PC-3 (cell line): ENCODE results near the gene CAMK4. TPM values are rescaled to one million over a fixed set of nuclear protein-coding genes. Genes with fewer than 3 reads are reported as not detected.
"Not testable (repeated sequence)": the region's sequence is repeated elsewhere in the genome, so short reads cannot be mapped to it uniquely, and the experiment has no call there.

Experiments
- ATAC-seq: fragments of 200-7000 bp; cut with Tn5 transposase; 2 replicates; pipeline ENCODE4 v1.9.1; 2020; ENCODE audit warnings: mild to moderate bottlenecking, moderate library complexity
- BruUV-seq: library from RNA; stranded (reverse); fragments of 400-500 nt; replicated peaks from 2 replicates; lab custom pipeline; 2021; lab: Mats Ljungman, UMichigan
- CTCF ChIA-PET: fragments of 300-600 bp; sonication (Branson Sonifier 250); formaldehyde crosslinking; loops from one replicate; lab custom pipeline; 2022; ENCODE audit warnings: antibody characterized with exemption; lab: Charles Lee
- POLR2A ChIA-PET: fragments of 300-600 bp; sonication (Branson Sonifier 250); formaldehyde crosslinking; loops from one replicate; lab custom pipeline; 2022; ENCODE audit warnings: antibody characterized with exemption; ENCODE audit not compliant: unreplicated experiment; lab: Charles Lee
- DNase-seq: peaks from one replicate; pipeline ENCODE4 v3.0.0-alpha.2; 2015
- H2AFZ ChIP-seq: fragments of 300-600 bp; sonication (generic); 2 replicates; pipeline ENCODE4 v1.6.0; 2016; ENCODE audit warnings: antibody characterized with exemption, low read length
- H3F3A ChIP-seq: fragments of 300-600 bp; sonication (generic); one replicate; pipeline ENCODE4 v1.6.0; 2017; ENCODE audit warnings: antibody characterized with exemption, low read length, control low read depth, mild to moderate bottlenecking; ENCODE audit not compliant: unreplicated experiment
- H3K27ac ChIP-seq: fragments of 300-600 bp; sonication (generic); 2 replicates; pipeline ENCODE4 v1.5.1; 2016; ENCODE audit warnings: mild to moderate bottlenecking, low read length
- H3K27me3 ChIP-seq: fragments of 300-600 bp; sonication (generic); 2 replicates; pipeline ENCODE4 v1.6.1; 2016; ENCODE audit warnings: low read length, mixed read lengths
- H3K36me3 ChIP-seq: fragments of 300-600 bp; sonication (generic); 2 replicates; pipeline ENCODE4 v1.6.1; 2016; ENCODE audit warnings: low read depth, mixed run types, low read length, mixed read lengths
- H3K4me1 ChIP-seq: fragments of 300-600 bp; sonication (generic); 2 replicates; pipeline ENCODE4 v1.5.1; 2016; ENCODE audit warnings: low read length; ENCODE audit not compliant: insufficient read depth
- H3K4me2 ChIP-seq: fragments of 300-600 bp; sonication (generic); 2 replicates; pipeline ENCODE4 v1.6.0; 2016; ENCODE audit warnings: low read length
- H3K4me3 ChIP-seq: fragments of 300-600 bp; sonication (generic); 2 replicates; pipeline ENCODE4 v1.5.1; 2016; ENCODE audit warnings: mild to moderate bottlenecking, low read length, mixed read lengths
- H3K79me2 ChIP-seq: fragments of 300-600 bp; sonication (generic); 2 replicates; pipeline ENCODE4 v1.6.1; 2017; ENCODE audit warnings: low read length, mixed read lengths
- H3K9ac ChIP-seq: fragments of 300-600 bp; sonication (generic); 2 replicates; pipeline ENCODE4 v1.6.0; 2016; ENCODE audit warnings: mild to moderate bottlenecking, low read length
- H3K9me2 ChIP-seq: fragments of 300-600 bp; sonication (generic); replicated peaks from 2 replicates; pipeline ENCODE4 v1.6.1; 2016; ENCODE audit warnings: mixed run types, low read length, mixed read lengths
- H3K9me3 ChIP-seq: fragments of 300-600 bp; sonication (generic); 2 replicates; pipeline ENCODE4 v1.6.1; 2016; ENCODE audit warnings: low read length, mixed read lengths
- H4K20me1 ChIP-seq: fragments of 300-600 bp; sonication (generic); 2 replicates; pipeline ENCODE4 v1.6.1; 2016; ENCODE audit warnings: low read length, mixed read lengths
- EZH2 ChIP-seq: fragments of 300-600 bp; sonication (generic); IDR thresholded peaks from one replicate; pipeline ENCODE4 v1.6.1; 2017; ENCODE audit warnings: antibody characterized with exemption, mild to moderate bottlenecking, low read length; ENCODE audit not compliant: unreplicated experiment
- EZH2phosphoT487 ChIP-seq: fragments of 300-600 bp; sonication (generic); IDR thresholded peaks from 2 replicates; pipeline ENCODE4 v1.6.1; 2018; ENCODE audit warnings: mild to moderate bottlenecking, antibody characterized with exemption, low read length, borderline replicate concordance
- intact Hi-C: fragments of 100-400 bp; cut with micrococcal nuclease; formaldehyde crosslinking; loops from 2 replicates; pipeline ENCODE4 v1.9.0; 2023
- total RNA-seq: library from RNA; depleted of rRNA; stranded (reverse); fragments of >200 nt; gene quantifications from 2 replicates; pipeline ENCODE4 v1.2.3, GENCODE V29; 2014
- TF ChIP-seq, protein P1 (sequence below): fragments of 300-600 bp; sonication (generic); conservative IDR thresholded peaks from 2 replicates; pipeline ENCODE4 v1.5.1; 2017; ENCODE audit warnings: antibody characterized with exemption, low read depth, mild to moderate bottlenecking, low read length

The CAMK4 gene
- total RNA-seq, 1 experiment from 2014 or later = 0.55 TPM

DNA sequence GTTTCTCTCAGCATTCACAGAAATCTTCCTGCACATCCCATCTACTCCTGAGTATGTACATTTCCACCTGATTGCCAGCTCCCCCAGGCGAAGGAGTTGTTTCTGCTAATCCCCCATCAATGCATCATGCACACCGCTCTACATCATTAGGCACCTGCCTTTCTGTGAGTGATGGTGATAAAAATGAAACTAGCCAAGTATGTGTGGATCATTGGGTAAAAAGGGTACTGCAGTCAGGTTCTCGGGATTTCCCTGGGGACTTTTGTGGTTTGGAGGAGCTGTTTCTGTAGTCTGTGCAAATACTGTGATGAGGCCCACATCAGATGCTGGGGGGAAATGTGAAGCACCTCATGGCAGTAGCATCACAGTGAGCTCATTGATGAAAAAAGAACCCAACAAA lies 30.4 kb downstream of the CAMK4 start:
- Histone ChIP-seq H3K9ac (no peak overlapping the region), H3K4me3 (no peak overlapping the region), H3K79me2 (no peaks in the 10 kb centered on the region), H3K4me2 (no peak overlapping the region), H3K9me3 (no peaks in the 10 kb centered on the region), H3K27ac (no peak overlapping the region), H3K27me3 (peaks cover 41% of the 10 kb centered on the region), H3F3A (no peaks in the 10 kb centered on the region), H3K4me1 (no peaks in the 10 kb centered on the region; the same call in 1 of the 2 replicates), H3K36me3 (no peaks in the 10 kb centered on the region), H2AFZ (no peak overlapping the region), H3K9me2 (no peaks in the 10 kb centered on the region), H4K20me1 (no peaks in the 10 kb centered on the region)
- no peak for TF ChIP-seq EZH2
- no peak for TF ChIP-seq EZH2phosphoT487
- TF ChIP-seq, protein P1, sequence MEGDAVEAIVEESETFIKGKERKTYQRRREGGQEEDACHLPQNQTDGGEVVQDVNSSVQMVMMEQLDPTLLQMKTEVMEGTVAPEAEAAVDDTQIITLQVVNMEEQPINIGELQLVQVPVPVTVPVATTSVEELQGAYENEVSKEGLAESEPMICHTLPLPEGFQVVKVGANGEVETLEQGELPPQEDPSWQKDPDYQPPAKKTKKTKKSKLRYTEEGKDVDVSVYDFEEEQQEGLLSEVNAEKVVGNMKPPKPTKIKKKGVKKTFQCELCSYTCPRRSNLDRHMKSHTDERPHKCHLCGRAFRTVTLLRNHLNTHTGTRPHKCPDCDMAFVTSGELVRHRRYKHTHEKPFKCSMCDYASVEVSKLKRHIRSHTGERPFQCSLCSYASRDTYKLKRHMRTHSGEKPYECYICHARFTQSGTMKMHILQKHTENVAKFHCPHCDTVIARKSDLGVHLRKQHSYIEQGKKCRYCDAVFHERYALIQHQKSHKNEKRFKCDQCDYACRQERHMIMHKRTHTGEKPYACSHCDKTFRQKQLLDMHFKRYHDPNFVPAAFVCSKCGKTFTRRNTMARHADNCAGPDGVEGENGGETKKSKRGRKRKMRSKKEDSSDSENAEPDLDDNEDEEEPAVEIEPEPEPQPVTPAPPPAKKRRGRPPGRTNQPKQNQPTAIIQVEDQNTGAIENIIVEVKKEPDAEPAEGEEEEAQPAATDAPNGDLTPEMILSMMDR = no peak
- no TSS peak for BruUV-seq
- intact Hi-C loops = no loop called here
- ChIA-PET CTCF (no interaction called here), POLR2A (no interaction called here)
- DNase-seq (no peak), ATAC-seq (no peak)

DNA sequence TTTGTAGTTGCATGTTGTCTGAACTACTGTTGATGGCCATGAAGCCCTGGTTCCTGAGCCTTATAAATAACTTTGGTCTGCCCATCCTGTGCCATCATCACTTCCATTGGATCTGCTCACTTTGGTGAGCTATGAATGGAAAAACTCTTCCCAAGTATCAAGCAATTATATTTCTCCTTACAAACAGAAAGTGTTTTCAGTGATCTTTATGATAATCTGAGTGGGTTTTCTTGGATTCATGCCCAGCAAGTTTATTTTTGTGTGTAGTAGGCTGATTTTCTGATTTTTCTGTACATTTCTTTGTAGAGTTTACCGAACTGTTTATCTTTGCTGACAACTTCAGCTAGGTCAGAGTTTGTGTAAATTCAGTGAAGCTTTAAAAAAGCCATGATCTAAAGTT lies 31.0 kb downstream of the CAMK4 start:
- Histone ChIP-seq H4K20me1 (no peaks in the 10 kb centered on the region), H3K27me3 (peaks cover 37% of the 10 kb centered on the region), H3K4me1 (no peaks in the 10 kb centered on the region; the same call in 1 of the 2 replicates), H3K9me3 (no peaks in the 10 kb centered on the region), H3K27ac (no peak overlapping the region), H3K9ac (no peak overlapping the region), H3K79me2 (no peaks in the 10 kb centered on the region), H3K36me3 (no peaks in the 10 kb centered on the region), H3K4me2 (no peak overlapping the region), H2AFZ (no peak overlapping the region), H3K4me3 (no peak overlapping the region), H3K9me2 (no peaks in the 10 kb centered on the region), H3F3A (no peaks in the 10 kb centered on the region)
- intact Hi-C loops = no loop called here
- TF ChIP-seq, protein P1 = no peak
- TF ChIP-seq EZH2 = no peak
- TF ChIP-seq EZH2phosphoT487 = no peak
- DNase-seq (no peak), ATAC-seq (no peak)
- ChIA-PET CTCF (no interaction called here), POLR2A (no interaction called here)
- BruUV-seq = no TSS peak

- CTCF ChIA-PET = no interaction called here
- POLR2A ChIA-PET = no interaction called here
- no peaks in the 10 kb centered on the region for H3K9me3 ChIP-seq
- no peak overlapping the region for H3K4me3 ChIP-seq
- no peak for TF ChIP-seq EZH2
- TF ChIP-seq EZH2phosphoT487 = no peak
- TF ChIP-seq, protein P1 = no peak
- no peaks in the 10 kb centered on the region for H3K9me2 ChIP-seq
- H3K9ac ChIP-seq = no peak overlapping the region
- no peak overlapping the region for H3K4me2 ChIP-seq
- H4K20me1 ChIP-seq = no peaks in the 10 kb centered on the region
- intact Hi-C loops = no loop called here
- ATAC-seq = no peak
- DNase-seq = no peak
- H3K36me3 ChIP-seq = no peaks in the 10 kb centered on the region
- H2AFZ ChIP-seq = no peak overlapping the region
- H3K79me2 ChIP-seq = no peaks in the 10 kb centered on the region
- H3K4me1 ChIP-seq = no peaks in the 10 kb centered on the region; the same call in 1 of the 2 replicates
- peaks cover 33% of the 10 kb centered on the region for H3K27me3 ChIP-seq
- H3K27ac ChIP-seq = no peak overlapping the region
- no TSS peak for BruUV-seq
- H3F3A ChIP-seq = no peaks in the 10 kb centered on the region
Observed at GRCh38 chr5:111256128-111256527, 31.9 kb downstream of the CAMK4 start.

- H3K4me1 ChIP-seq, intact Hi-C loops, H3K9ac ChIP-seq, DNase-seq, POLR2A ChIA-PET, H3K4me2 ChIP-seq, H4K20me1 ChIP-seq, CTCF ChIA-PET, H3F3A ChIP-seq, ATAC-seq, H3K27ac ChIP-seq, H3K4me3 ChIP-seq, BruUV-seq, H3K79me2 ChIP-seq, H2AFZ ChIP-seq, H3K9me3 ChIP-seq, H3K36me3 ChIP-seq, H3K9me2 ChIP-seq: not testable (repeated sequence)
- H3K27me3 ChIP-seq = peaks cover 22% of the 10 kb centered on the region
Observed at GRCh38 chr5:111257610-111258009, 33.4 kb downstream of the CAMK4 start.
